GM12878 (cell line): ENCODE results near the gene ASTL.

Experiments
- BCL11A ChIP-seq: IDR thresholded peaks from 2 replicates; pipeline ENCODE4 v1.6.1; 2011; ENCODE audit warnings: low read depth, low read length
- MXI1 ChIP-seq: fragments of 150-350 bp; IDR thresholded peaks from 2 replicates; pipeline ENCODE4 v1.6.1; 2011; ENCODE audit warnings: low read depth, mild to moderate bottlenecking, inconsistent platforms, low read length, improper control_type of control experiment
- NRF1 ChIP-seq: conservative IDR thresholded peaks from 2 replicates; pipeline ENCODE4 v1.6.1; 2011; ENCODE audit warnings: mild to moderate bottlenecking, low read depth, low read length, improper control_type of control experiment
- POLR2AphosphoS5 ChIP-seq: IDR thresholded peaks from 2 replicates; pipeline ENCODE4 v1.6.1; 2011; ENCODE audit warnings: mild to moderate bottlenecking, low read length, inconsistent platforms
- SMC3 ChIP-seq: IDR thresholded peaks from 2 replicates; pipeline ENCODE4 v1.6.1; 2011; ENCODE audit warnings: low read length, improper control_type of control experiment, borderline replicate concordance
- ZNF24 ChIP-seq: fragments of 450-650 bp; IDR thresholded peaks from 2 replicates; pipeline ENCODE4 v1.6.1; 2017; ENCODE audit warnings: antibody characterized with exemption, mild to moderate bottlenecking
- TF ChIP-seq, protein P1 (sequence below): IDR thresholded peaks from 2 replicates; pipeline ENCODE4 v1.6.1; 2012; ENCODE audit warnings: low read depth, low read length, improper control_type of control experiment
- TF ChIP-seq, protein P2 (sequence below): IDR thresholded peaks from 2 replicates; pipeline ENCODE4 v1.6.1; 2011; ENCODE audit warnings: mild to moderate bottlenecking, low read depth, low read length, moderate library complexity; ENCODE audit not compliant: insufficient replicate concordance

DNA sequence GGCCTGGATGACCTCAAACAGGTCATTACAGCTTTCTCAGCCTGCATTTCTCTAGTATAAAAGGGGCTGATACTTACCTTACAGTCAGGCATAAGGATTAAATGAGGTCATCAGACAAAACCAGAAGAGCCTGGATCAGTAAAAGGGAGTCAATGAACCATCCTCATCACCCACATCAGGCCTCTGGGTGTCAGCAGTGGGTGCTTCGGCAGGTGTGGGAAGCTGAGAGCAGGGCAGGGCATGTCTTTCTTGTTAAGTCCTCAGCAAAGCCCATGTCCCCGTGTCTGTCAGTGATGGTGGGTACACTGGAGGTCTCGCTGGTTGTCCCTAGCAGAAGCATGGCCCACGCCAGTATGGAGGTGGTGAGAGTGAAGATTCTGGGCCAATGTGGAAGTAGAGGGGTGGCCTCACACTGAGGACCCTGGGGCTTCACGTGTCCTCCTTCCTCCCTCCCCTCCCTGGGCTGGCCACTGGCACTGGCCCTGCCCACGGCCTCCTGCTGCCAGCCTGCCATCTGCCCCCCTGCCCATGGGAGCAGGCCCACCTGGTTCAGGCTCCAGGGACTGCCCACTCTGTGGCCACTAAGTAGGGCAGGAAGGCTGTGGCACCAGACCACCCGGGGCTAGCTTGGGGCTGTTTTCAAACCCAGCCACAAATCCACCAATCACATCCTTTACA, 26.3 kb downstream of the ASTL start:
- TF ChIP-seq POLR2AphosphoS5 = no peak
- TF ChIP-seq SMC3 = no peak
- no peak for TF ChIP-seq BCL11A
- TF ChIP-seq MXI1 = no peak
- TF ChIP-seq, protein P1, sequence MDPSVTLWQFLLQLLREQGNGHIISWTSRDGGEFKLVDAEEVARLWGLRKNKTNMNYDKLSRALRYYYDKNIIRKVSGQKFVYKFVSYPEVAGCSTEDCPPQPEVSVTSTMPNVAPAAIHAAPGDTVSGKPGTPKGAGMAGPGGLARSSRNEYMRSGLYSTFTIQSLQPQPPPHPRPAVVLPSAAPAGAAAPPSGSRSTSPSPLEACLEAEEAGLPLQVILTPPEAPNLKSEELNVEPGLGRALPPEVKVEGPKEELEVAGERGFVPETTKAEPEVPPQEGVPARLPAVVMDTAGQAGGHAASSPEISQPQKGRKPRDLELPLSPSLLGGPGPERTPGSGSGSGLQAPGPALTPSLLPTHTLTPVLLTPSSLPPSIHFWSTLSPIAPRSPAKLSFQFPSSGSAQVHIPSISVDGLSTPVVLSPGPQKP = no peak
- TF ChIP-seq NRF1 = no peak
- no peak for TF ChIP-seq ZNF24
- TF ChIP-seq, protein P2, sequence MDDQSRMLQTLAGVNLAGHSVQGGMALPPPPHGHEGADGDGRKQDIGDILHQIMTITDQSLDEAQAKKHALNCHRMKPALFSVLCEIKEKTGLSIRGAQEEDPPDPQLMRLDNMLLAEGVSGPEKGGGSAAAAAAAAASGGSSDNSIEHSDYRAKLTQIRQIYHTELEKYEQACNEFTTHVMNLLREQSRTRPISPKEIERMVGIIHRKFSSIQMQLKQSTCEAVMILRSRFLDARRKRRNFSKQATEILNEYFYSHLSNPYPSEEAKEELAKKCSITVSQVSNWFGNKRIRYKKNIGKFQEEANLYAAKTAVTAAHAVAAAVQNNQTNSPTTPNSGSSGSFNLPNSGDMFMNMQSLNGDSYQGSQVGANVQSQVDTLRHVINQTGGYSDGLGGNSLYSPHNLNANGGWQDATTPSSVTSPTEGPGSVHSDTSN = no peak
